Testis (tissue), 2 donors: Measurements from ENCODE around the gene BCKDHB.
A peak's percentile ranks its signal among the peaks of the same experiment; 100 is the strongest.

Source experiments
- CTCF ChIP-seq, 3 experiments: fragments of 450-650 bp in 2 of 3; fragments of 200-600 bp in 1 of 3; sonication (generic) in 1 of 3; IDR thresholded peaks; one replicate each; pipeline ENCODE4 v1.5.1; 2016 to 2019; ENCODE audit warnings: antibody characterized with exemption in 3 of 3, mild to moderate bottlenecking in 2 of 3, moderate library complexity in 1 of 3
- POLR2A ChIP-seq: fragments of 450-650 bp; IDR thresholded peaks from one replicate; pipeline ENCODE4 v1.6.1; 2017; ENCODE audit warnings: antibody characterized with exemption, mild to moderate bottlenecking, moderate library complexity

- TF ChIP-seq POLR2A (peak; percentile 58), CTCF (IDR thresholded peaks at IDR 0.05) (no peak)
Observed at GRCh38 chr6:80106418-80107235, at the start of gene BCKDHB.
